IMR-90 (cell line): ENCODE data around the gene CLIC5. TPM values are rescaled to one million over a fixed set of nuclear protein-coding genes. Genes with fewer than 3 reads are reported as not detected.

Experiments
- ATAC-seq: fragments of 200-7000 bp; cut with Tn5 transposase; 2 replicates; pipeline ENCODE4 v1.9.1; 2020; ENCODE audit warnings: low read depth, mild to moderate bottlenecking, moderate library complexity
- BruUV-seq: library from RNA; stranded (reverse); fragments of 400-500 nt; replicated peaks from 2 replicates; lab custom pipeline; 2021; lab: Mats Ljungman, UMichigan
- CTCF ChIA-PET: fragments of 300-600 bp; formaldehyde crosslinking; extraction: SDS; loops from one replicate; lab custom pipeline; 2021; ENCODE audit warnings: antibody characterized with exemption; lab: Yijun Ruan, JAX
- POLR2A ChIA-PET: fragments of 300-600 bp; sonication (Branson Sonifier 250); formaldehyde crosslinking; loops from one replicate; lab custom pipeline; 2022; ENCODE audit warnings: antibody characterized with exemption; ENCODE audit not compliant: unreplicated experiment; lab: Charles Lee
- DNase-seq: peaks from one replicate; pipeline ENCODE4 v3.0.0; 2013
- H2AFZ ChIP-seq: replicated peaks from 2 replicates; pipeline ENCODE3; 2013; ENCODE audit warnings: low read length, mild to moderate bottlenecking; ENCODE audit not compliant: poor library complexity
- H2AK5ac ChIP-seq: 2 replicates; pipeline ENCODE4 v1.6.1; 2013; ENCODE audit warnings: low read depth, low read length, inconsistent platforms
- H2AK9ac ChIP-seq: replicated peaks from 2 replicates; pipeline ENCODE3; 2013; ENCODE audit warnings: mild to moderate bottlenecking, low read depth, low read length, moderate library complexity; ENCODE audit not compliant: poor library complexity
- H2BK120ac ChIP-seq: 2 replicates; pipeline ENCODE4 v1.6.1; 2013; ENCODE audit warnings: low read depth, low read length, inconsistent platforms
- H2BK15ac ChIP-seq: 3 replicates; pipeline ENCODE4 v1.6.1; 2013; ENCODE audit warnings: low read depth, low read length, inconsistent platforms
- H2BK20ac ChIP-seq: 2 replicates; pipeline ENCODE4 v1.6.1; 2013; ENCODE audit warnings: low read depth, mild to moderate bottlenecking, inconsistent platforms, low read length, moderate library complexity
- H2BK5ac ChIP-seq: 2 replicates; pipeline ENCODE4 v1.6.1; 2013; ENCODE audit warnings: mild to moderate bottlenecking, low read depth, low read length, inconsistent platforms; ENCODE audit not compliant: poor library complexity, severe bottlenecking
- H3K14ac ChIP-seq: replicated peaks from 2 replicates; pipeline ENCODE4 v1.6.1; 2013; ENCODE audit warnings: low read depth, low read length, inconsistent platforms
- H3K18ac ChIP-seq: 2 replicates; pipeline ENCODE4 v1.6.1; 2013; ENCODE audit warnings: low read depth, low read length, control low read depth
- H3K23ac ChIP-seq: 2 replicates; pipeline ENCODE4 v1.6.1; 2013; ENCODE audit warnings: low read depth, low read length, inconsistent platforms
- H3K27ac ChIP-seq: 2 replicates; pipeline ENCODE4 v1.5.1; 2013; ENCODE audit warnings: mild to moderate bottlenecking, control low read depth, low read length; ENCODE audit not compliant: insufficient read depth
- H3K27me3 ChIP-seq: 2 replicates; pipeline ENCODE4 v1.6.1; 2013; ENCODE audit warnings: low read length; ENCODE audit not compliant: control insufficient read depth, insufficient read depth
- H3K36me3 ChIP-seq: 2 replicates; pipeline ENCODE4 v1.6.1; 2013; ENCODE audit warnings: low read length, mixed read lengths; ENCODE audit not compliant: control insufficient read depth, insufficient read depth
- H3K4ac ChIP-seq: 2 replicates; pipeline ENCODE4 v1.6.1; 2013; ENCODE audit warnings: low read depth, low read length, inconsistent platforms
- H3K4me1 ChIP-seq: 2 replicates; pipeline ENCODE4 v1.6.1; 2013; ENCODE audit warnings: low read length, mixed read lengths; ENCODE audit not compliant: control insufficient read depth, insufficient read depth
- H3K4me2 ChIP-seq: 2 replicates; pipeline ENCODE4 v1.6.1; 2013; ENCODE audit warnings: low read depth, mild to moderate bottlenecking, control low read depth, low read length, moderate library complexity
- H3K4me3 ChIP-seq: 2 replicates; pipeline ENCODE4 v1.5.1; 2013; ENCODE audit warnings: low read depth, mild to moderate bottlenecking, control low read depth, low read length, moderate library complexity; ENCODE audit not compliant: insufficient read depth
- H3K56ac ChIP-seq: 2 replicates; pipeline ENCODE4 v1.6.1; 2013; ENCODE audit warnings: low read length, inconsistent platforms; ENCODE audit not compliant: insufficient read depth; ENCODE audit errors: extremely low read depth
- H3K79me1 ChIP-seq, 2 experiments: 2 replicates each; pipeline ENCODE4 v1.6.1; 2013; ENCODE audit warnings: low read length in 2 of 2, inconsistent platforms in 1 of 2, low read depth in 1 of 2
- H3K9ac ChIP-seq: 2 replicates; pipeline ENCODE4 v1.6.1; 2013; ENCODE audit warnings: low read depth, low read length, control low read depth
- H3K9me1 ChIP-seq: 2 replicates; pipeline ENCODE4 v1.6.1; 2013; ENCODE audit warnings: low read length, inconsistent platforms; ENCODE audit not compliant: insufficient read depth
- H3K9me3 ChIP-seq: 2 replicates; pipeline ENCODE4 v1.6.1; 2013; ENCODE audit warnings: low read length; ENCODE audit not compliant: control insufficient read depth, insufficient read depth
- H4K20me1 ChIP-seq: 2 replicates; pipeline ENCODE4 v1.6.1; 2013; ENCODE audit warnings: low read length, inconsistent platforms; ENCODE audit not compliant: insufficient read depth
- H4K5ac ChIP-seq: 2 replicates; pipeline ENCODE4 v1.6.1; 2013; ENCODE audit warnings: mild to moderate bottlenecking, low read depth, low read length, control low read depth
- H4K8ac ChIP-seq, 2 experiments: 2 replicates each; pipeline ENCODE4 v1.6.1; 2013; ENCODE audit warnings: low read depth in 2 of 2, low read length in 2 of 2, control low read depth in 1 of 2, inconsistent platforms in 1 of 2
- H4K91ac ChIP-seq: 2 replicates; pipeline ENCODE4 v1.6.1; 2013; ENCODE audit warnings: low read depth, low read length, inconsistent platforms; ENCODE audit not compliant: insufficient read depth
- RCOR1 ChIP-seq: IDR thresholded peaks from 2 replicates; pipeline ENCODE4 v1.6.1; 2012; ENCODE audit warnings: mild to moderate bottlenecking, low read length, improper control_type of control experiment; ENCODE audit not compliant: insufficient replicate concordance
- WGBS, 2 experiments: methylation state at CpG; one replicate each; pipeline versions ENCODE4 v1.1.5 to v1.1.7; 2013; ENCODE audit warnings: missing lambda C conversion rate in 2 of 2; ENCODE audit not compliant: insufficient read length in 1 of 2; ENCODE audit errors: extremely low coverage in 2 of 2; 5-methylcytosine and 5-hydroxymethylcytosine counted together
- dilution Hi-C: fragments of 300-500 bp; cut with HindIII; formaldehyde crosslinking; loops from one replicate; pipeline ENCODE4 v1.14.3; 2018; ENCODE audit warnings: low sequenced_read_pairs; ENCODE audit not compliant: unreplicated experiment
- in situ Hi-C: fragments of 300-500 bp; cut with MboI; formaldehyde crosslinking; loops from 3 replicates; pipeline ENCODE4 v1.14.3; 2019; ENCODE audit warnings: low sequenced_read_pairs, inconsistent platforms, mixed read lengths
- intact Hi-C: fragments of 100-400 bp; cut with micrococcal nuclease; formaldehyde crosslinking; loops from 2 replicates; pipeline ENCODE4 v1.10.0; 2022
- polyA plus RNA-seq, 3 experiments: library from polyadenylated mRNA; depleted of rRNA; stranded (reverse); fragments of >200 nt; gene quantifications; 2 replicates each; pipeline ENCODE4 v1.2.3, GENCODE V29; 2012; ENCODE audit warnings: low replicate concordance in 1 of 3
- total RNA-seq: library from RNA; depleted of rRNA; stranded (reverse); fragments of >200 nt; gene quantifications from 2 replicates; pipeline ENCODE4 v1.2.3, GENCODE V29; 2012

Gene CLIC5
- total and polyA plus RNA-seq, 2 of the 4 experiments (the other 2 are of a cell fraction) = not detected

- Histone ChIP-seq H3K4me1 (no peaks in the 10 kb centered on the region), H3K27ac (no peak overlapping the region), H3K9ac (no peak overlapping the region), H3K14ac (no peak overlapping the region), H2BK120ac (no peak overlapping the region), H3K79me1 (no peaks in the 10 kb centered on the region), H3K18ac (no peak overlapping the region), H2BK20ac (no peak overlapping the region), H2BK15ac (no peak overlapping the region), H3K56ac (no peak overlapping the region), H3K4me2 (no peak overlapping the region), H3K27me3 (peaks cover 4% of the 10 kb centered on the region; the same call in 1 of the 2 replicates), H4K8ac (no peak overlapping the region), H4K91ac (no peak overlapping the region), H3K23ac (no peak overlapping the region), H3K4ac (no peak overlapping the region), H3K36me3 (no peaks in the 10 kb centered on the region), H2AK9ac (no peak overlapping the region), H2AK5ac (no peak overlapping the region), H2AFZ (no peak overlapping the region), H3K9me1 (no peaks in the 10 kb centered on the region), H3K9me3 (no peaks in the 10 kb centered on the region), H2BK5ac (no peak overlapping the region), H4K5ac (no peak overlapping the region), H3K4me3 (no peak overlapping the region), H4K20me1 (no peaks in the 10 kb centered on the region)
- CTCF ChIA-PET = interaction anchor here (0.6 kb wide), 1 partner anchor 273 kb away, joined by 4 read pairs; no protein-coding TSS in a partner anchor
- POLR2A ChIA-PET = no interaction called here
- no peak for DNase-seq
- in situ Hi-C loops (loop anchor here (25.0 kb wide), 2 partner anchors 492 to 1242 kb away; no protein-coding TSS in a partner anchor), intact Hi-C loops (no loop called here), dilution Hi-C loops (no loop called here)
- no peak for ATAC-seq
- no TSS peak for BruUV-seq
- WGBS, 2 experiments = no CpG with 5 or more reads among the region's 1 CpG
- TF ChIP-seq RCOR1 = no peak
These were observed 111.7 kb downstream of the CLIC5 start for GRCh38 chr6:45903959-45904358.
